Stimulated activated CD4-positive, alpha-beta T cell treated with anti-CD3 and anti-CD28 coated beads, Interleukin-15, amount 100 ng/mL, for 24 hours (primary cell): ENCODE results near the gene PDE7B.

ENCODE experiments used
- DNase-seq: peaks from one replicate; pipeline ENCODE4 v3.0.0-alpha.2; 2020

The PDE7B gene

DNA sequence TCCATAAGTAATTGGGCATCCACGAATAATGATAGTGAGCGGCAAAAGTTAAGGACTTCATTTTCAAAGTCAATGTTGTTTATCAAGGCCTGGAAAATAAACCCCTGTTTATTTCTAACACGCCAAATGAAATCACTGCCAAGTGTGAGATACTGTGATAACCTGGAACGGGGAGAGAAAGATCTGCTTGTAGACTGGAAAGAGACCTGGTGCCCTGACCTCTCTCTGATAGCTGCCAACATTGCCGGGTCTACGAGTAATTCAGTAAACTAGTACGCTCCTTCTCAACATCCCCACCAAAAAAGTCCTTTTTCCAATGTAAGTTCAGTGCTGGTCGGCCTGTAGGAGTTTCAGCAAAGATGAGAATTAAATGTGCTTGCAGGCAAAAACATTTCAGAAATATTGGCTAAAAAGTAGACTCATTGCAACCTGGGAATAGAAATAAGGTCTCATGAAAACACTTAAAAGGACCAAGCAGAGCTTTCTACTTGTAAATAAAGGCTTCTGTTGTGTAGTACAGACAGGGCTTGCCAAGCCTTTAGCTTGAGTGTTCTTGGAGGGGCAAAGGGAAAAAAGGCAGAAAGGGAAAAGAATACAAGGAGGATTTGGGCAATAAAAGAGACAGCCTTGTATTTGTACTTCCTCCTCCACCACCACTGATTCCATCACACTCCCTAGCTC, 43.9 kb downstream of the PDE7B start:
- no peak for DNase-seq

GRCh38 chr6:135897087-135897486, 45.6 kb downstream of the PDE7B start:
- DNase-seq = no peak

GRCh38 chr6:135901774-135902524, 50.4 kb downstream of the PDE7B start:
- DNase-seq = peak; percentile 24

DNA sequence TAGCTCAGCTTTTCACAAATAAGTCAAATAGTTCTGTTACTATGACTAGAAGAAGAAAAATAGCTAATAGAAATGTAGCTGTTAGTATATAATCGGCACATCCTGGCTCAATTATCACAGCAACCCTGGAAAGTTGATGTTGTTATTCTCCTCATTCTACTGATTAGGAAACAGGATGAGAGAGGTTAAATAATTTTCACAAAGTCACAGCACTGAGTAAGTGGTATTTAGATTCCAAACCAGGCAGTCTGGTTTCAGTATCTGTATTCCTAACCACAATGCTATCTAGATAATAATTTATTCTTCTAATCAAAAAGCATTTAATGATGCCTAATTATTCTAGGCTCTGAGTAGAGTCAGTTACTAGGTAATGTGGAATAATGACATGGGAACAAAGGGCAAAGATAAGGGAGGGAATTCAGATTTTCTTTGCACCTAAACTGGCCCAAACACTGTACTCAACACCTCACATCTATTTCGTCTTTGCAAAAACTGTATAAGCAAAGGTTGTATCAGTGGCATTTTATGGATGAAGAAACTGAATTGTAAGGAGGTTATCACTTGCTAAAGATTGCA, 51.3 kb downstream of the PDE7B start:
- no peak for DNase-seq

DNA sequence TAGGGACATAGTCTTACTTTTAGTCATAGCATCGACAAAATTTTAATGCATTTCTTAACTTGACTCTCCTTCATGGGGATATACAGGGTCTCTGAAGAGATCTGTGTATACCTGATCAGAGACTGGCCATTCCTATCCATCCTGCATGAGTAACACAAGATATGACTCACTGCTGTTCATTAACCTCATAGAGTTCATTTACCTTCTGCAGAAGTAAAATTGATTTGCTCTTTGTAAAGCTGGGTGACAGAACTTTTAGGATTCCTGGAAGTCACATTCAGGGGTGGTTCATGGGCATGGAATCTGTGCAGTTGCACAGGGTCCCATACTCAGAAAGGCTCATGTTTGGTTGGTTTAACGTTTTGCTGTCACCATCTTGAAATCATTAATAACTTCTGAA, 53.2 kb downstream of the PDE7B start:
- DNase-seq = no peak

- no peak for DNase-seq
Observed at GRCh38 chr6:135905604-135906300, 54.3 kb downstream of the PDE7B start.

DNA sequence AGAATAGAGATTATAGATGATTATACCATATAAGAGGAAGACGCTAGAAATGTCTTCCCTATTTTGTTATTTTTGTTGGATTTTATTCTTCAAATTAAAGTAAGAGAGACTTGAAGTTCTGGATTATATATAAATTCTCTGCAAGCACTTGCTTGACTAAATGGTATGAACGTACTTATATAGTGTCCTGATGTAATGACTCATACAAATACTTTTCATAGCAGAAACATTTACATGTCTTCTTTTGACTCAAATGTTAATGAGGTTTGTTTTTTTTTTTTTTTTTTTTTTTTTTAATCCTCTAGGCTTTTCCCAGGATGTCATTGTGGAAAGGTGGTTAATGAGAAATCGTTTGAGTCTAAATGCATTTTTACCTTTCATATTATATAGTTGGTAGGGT, 55.0 kb downstream of the PDE7B start:
- no peak for DNase-seq

GRCh38 chr6:135906972-135907465, 55.5 kb downstream of the PDE7B start:
- no peak for DNase-seq

- peak; percentile 53 for DNase-seq
Observed at GRCh38 chr6:135909737-135910387, 58.4 kb downstream of the PDE7B start.

DNA sequence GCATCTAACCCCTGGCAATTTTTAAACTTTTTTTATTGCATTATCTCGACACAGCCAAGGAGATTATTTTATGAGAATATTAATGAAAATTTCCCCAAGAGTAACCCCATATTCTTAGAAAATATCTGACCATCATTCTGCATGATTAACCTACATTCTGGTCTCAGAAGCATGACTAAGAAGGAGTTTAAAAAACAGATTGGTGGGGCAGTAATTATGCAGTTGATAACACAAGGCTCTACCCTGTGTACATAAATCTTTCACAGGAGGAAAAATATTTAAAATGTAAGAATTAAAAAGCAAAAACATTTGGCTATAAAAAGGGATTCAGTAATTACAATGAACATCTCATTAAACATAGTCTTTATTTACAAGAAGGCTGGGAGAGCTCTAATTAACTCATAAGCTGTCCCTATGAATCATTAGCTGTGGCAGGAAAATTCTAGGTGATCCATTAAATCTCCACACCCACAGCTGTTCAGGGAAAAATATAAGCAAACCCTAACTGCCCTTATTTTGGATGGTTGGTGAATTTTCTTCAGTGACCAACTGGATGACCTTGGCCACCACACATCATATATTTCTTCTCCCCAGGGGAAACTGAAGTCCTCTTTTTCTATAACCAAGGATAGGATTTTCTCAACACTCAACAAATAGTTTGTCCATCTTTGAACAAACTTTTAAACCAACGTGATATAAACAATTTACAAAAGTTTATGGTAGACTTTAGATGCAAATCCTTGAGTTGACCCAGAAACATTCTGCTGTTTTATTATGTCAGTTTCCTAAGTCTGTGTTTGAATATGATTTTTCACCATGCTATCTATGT, 59.5 kb downstream of the PDE7B start:
- DNase-seq = no peak

GRCh38 chr6:135913785-135914184, 62.3 kb downstream of the PDE7B start:
- DNase-seq = no peak

DNA sequence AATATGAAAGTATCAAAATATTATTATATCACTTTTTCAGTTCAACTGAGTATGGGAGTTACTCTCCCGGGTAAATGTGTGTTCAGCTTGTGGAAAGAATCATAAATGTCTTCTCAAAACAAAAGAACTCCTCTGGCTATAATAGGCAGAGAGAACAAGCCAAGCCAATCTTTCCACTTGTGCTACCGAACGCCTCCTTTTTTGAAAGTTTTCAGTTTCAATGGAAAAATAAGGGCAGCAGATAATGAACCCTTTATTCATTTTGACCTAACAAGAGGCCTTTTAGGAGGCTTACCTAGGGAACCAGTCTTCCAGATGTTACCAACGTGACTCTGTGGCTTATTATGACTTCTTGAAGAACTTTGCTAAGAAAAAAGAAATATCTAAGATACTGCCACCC, 67.5 kb downstream of the PDE7B start:
- no peak for DNase-seq

DNA sequence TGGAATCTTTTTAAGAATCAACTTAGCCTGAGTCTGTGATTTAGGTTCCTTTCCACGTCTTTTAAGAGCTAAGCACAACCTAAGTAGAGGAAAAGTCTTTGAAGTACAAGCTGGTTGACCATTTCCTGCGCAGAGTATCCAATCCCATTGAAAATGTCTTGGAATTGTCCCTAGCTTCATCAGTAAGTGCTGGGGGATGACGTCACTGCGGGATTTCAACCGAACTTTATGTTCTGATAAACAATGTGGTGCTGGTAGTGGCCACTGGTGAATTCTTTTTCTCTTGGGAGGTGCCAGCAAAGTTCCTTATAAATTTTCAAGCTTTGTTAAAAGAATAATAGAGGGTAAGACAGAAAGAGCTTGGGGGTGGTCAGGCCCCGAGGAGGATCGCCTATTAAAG, 69.2 kb downstream of the PDE7B start:
- DNase-seq = no peak

DNA sequence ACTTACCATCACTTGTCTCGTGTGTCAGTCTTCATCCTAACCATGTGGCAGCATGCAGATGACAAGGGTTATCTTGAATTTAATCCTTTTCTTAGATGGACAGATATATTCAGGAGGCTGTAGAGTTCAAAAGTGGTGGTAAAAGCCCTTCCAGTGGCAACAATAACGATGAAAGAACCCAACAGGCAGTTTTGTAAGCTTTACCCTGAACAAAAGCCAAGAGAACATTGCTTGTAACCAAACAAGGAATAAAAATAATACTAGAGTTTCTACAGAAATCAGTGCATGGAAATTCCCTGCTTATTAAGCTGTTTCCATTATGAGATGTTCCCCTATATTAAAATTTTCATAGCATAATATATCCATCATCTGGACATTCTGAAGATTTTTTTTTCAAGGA, 69.7 kb downstream of the PDE7B start:
- DNase-seq = no peak

DNA sequence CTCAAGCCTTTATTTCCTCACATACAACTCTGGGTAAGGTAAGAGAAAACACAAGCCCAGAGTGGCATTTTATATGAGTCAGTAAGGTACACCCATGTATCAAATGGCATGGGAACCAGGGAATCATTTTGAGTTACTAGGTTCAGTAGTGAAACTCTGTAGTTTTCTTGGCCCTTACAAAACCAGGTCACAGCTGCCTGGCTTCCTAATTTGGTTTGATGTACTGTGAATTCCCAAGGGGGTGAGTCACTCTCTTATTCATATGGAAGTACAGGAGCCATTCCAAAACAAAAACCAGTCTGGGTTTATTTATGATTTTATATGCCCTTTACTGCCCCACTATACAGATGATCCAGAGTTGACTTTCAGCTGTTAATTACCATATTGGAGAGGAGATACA, 70.7 kb downstream of the PDE7B start:
- DNase-seq = no peak

- DNase-seq = no peak
Observed at GRCh38 chr6:135922746-135923145, 71.2 kb downstream of the PDE7B start.

- DNase-seq = no peak
Observed at GRCh38 chr6:135932651-135933050, 81.2 kb downstream of the PDE7B start.

- DNase-seq = no peak
Observed at GRCh38 chr6:135935941-135936601, 84.6 kb downstream of the PDE7B start.

DNA sequence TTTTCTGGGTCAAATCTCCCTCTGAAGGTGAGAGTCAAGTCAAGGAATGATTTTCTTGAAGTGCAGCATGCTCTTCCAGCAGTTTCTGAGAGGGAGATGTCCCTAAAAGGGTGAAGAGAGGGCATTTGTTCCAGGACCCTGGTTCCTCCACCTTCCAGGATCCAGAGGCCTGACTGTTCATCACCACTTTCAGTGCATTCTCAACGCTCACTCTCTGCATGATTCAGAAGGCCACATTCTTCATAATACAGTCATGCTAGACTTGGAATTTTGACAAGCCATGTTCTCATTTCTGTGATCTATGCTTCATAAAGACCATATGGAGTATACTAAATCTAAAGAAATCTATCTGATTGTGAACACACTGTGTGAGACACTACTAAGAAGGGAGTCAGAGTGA, 85.1 kb downstream of the PDE7B start:
- DNase-seq = no peak

DNA sequence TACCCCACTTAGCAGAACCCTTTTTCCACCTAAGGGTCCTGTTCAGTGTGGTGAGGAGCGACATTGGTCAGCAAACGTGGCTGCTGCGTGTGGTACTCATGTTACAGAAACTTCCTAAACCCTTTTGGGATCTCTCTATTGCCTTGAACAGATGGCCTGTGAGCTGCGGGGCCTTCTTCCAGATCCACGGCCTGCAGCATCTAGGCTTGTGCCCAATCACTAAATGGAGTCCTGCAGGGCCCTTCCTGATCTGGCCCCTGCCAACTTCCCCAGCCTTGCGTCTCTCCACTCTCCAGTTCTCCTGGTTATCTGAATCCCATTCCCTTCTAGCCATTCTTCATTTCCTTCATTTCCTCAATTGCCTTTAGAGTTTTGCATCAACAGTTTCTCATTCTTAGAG, 85.6 kb downstream of the PDE7B start:
- DNase-seq = no peak

DNA sequence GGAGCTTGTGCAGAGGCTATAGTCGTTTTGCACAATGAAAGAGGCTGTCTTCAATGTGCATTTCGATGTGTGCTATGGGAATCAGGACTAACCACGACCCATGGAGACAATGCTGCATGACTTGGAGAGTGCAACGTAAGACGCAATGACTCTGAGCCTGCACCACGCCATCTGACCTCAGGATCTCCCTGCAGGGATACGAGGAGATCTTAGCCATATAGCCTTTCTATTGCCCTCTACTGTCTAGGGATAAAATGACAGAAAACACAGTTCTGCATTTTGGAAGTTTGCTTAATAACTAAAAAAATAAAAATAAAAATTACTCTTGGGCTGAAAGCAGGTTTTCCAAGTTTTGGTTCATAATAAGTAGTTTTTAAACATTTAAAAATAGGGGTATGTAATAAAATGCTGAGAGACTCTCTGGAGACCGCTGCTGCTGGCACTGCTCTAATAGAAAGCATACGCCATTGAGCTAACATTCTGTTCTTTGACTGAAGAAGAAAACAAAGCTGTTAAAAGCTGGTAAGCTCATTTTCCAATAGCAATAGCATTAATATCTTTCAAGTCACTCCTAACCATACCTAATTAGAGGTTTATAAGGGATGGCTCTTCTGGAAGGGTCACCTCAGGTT, 87.2 kb downstream of the PDE7B start:
- no peak for DNase-seq
